ENCODE measurements around the gene RDH16. TPM values are rescaled to one million over a fixed set of nuclear protein-coding genes. Genes with fewer than 3 reads are reported as not detected.
"Not testable (repeated sequence)": the region's sequence is repeated elsewhere in the genome, so short reads cannot be mapped to it uniquely, and the experiment has no call there.

Gene RDH16
- total RNA-seq, 3 donors from 2014 or later = 0.14 to 0.28 (median 0.19) TPM

GRCh38 chr12:56987011-56987410 is 29.6 kb upstream of the RDH16 start:
- intact Hi-C loops (cut with DNase I, micrococcal nuclease) = loop anchor here (2.0 kb wide), 2 partner anchors 228 to 230 kb away; no protein-coding TSS in a partner anchor
- no peak for TF ChIP-seq CTCF (IDR thresholded peaks at IDR 0.05)
- no peaks in the 10 kb centered on the region for H3K9me3 ChIP-seq
- DNase-seq (no peak), ATAC-seq (no peak)
- no peak overlapping the region for H3K4me3 ChIP-seq
- no peaks in the 10 kb centered on the region for H3K36me3 ChIP-seq (ENCODE audit: low read depth)
- no peaks in the 10 kb centered on the region for H3K4me1 ChIP-seq (ENCODE audit: low read depth)

GRCh38 chr12:56985714-56986113 is 28.3 kb upstream of the RDH16 start:
- not testable (repeated sequence) for H3K9me3 ChIP-seq; H3K4me3 ChIP-seq; H3K36me3 ChIP-seq (ENCODE audit: low read depth); DNase-seq; H3K4me1 ChIP-seq (ENCODE audit: low read depth)
- peak; percentile 89 for ATAC-seq
- intact Hi-C loops (cut with DNase I, micrococcal nuclease) = loop anchor here (2.0 kb wide), 2 partner anchors 227 to 229 kb away; no protein-coding TSS in a partner anchor

GRCh38 chr12:56983386-56983785 is 26.0 kb upstream of the RDH16 start:
- Histone ChIP-seq H3K4me1 (ENCODE audit: low read depth) (no peaks in the 10 kb centered on the region), H3K9me3 (no peaks in the 10 kb centered on the region), H3K4me3 (no peak overlapping the region), H3K36me3 (ENCODE audit: low read depth) (no peaks in the 10 kb centered on the region)
- no peak for DNase-seq
- no peak for TF ChIP-seq CTCF (IDR thresholded peaks at IDR 0.05)
- intact Hi-C loops (cut with DNase I, micrococcal nuclease) = no loop called here
- ATAC-seq = no peak

- DNase-seq = not testable (repeated sequence)
These were observed 25.3 kb upstream of the RDH16 start for GRCh38 chr12:56982578-56983236.

GRCh38 chr12:56980941-56981530 is 23.6 kb upstream of the RDH16 start:
- intact Hi-C loops (cut with DNase I, micrococcal nuclease) = no loop called here
- H3K4me1 ChIP-seq (ENCODE audit: low read depth) = no peaks in the 10 kb centered on the region
- H3K36me3 ChIP-seq (ENCODE audit: low read depth) = no peaks in the 10 kb centered on the region
- TF ChIP-seq CTCF (IDR thresholded peaks at IDR 0.05) = no peak
- no peaks in the 10 kb centered on the region for H3K9me3 ChIP-seq
- ATAC-seq (no peak), DNase-seq (no peak)
- H3K4me3 ChIP-seq = no peak overlapping the region

More at GRCh38 chr12:56982578-56983236, 25.3 kb upstream of the RDH16 start:
- H3K4me1 ChIP-seq (ENCODE audit: low read depth); H3K36me3 ChIP-seq (ENCODE audit: low read depth); ATAC-seq; intact Hi-C loops (cut with DNase I, micrococcal nuclease); H3K9me3 ChIP-seq; H3K4me3 ChIP-seq: not testable (repeated sequence)

GRCh38 chr12:56980268-56980667 is 22.9 kb upstream of the RDH16 start:
- Histone ChIP-seq H3K36me3 (ENCODE audit: low read depth) (no peaks in the 10 kb centered on the region), H3K4me1 (ENCODE audit: low read depth) (no peaks in the 10 kb centered on the region), H3K4me3 (no peak overlapping the region), H3K9me3 (no peaks in the 10 kb centered on the region)
- intact Hi-C loops (cut with DNase I, micrococcal nuclease) = no loop called here
- no peak for DNase-seq
- no peak for ATAC-seq
- TF ChIP-seq CTCF (IDR thresholded peaks at IDR 0.05) = no peak
